ENCODE results near the gene TTC38.

TTC38 gene

DNA sequence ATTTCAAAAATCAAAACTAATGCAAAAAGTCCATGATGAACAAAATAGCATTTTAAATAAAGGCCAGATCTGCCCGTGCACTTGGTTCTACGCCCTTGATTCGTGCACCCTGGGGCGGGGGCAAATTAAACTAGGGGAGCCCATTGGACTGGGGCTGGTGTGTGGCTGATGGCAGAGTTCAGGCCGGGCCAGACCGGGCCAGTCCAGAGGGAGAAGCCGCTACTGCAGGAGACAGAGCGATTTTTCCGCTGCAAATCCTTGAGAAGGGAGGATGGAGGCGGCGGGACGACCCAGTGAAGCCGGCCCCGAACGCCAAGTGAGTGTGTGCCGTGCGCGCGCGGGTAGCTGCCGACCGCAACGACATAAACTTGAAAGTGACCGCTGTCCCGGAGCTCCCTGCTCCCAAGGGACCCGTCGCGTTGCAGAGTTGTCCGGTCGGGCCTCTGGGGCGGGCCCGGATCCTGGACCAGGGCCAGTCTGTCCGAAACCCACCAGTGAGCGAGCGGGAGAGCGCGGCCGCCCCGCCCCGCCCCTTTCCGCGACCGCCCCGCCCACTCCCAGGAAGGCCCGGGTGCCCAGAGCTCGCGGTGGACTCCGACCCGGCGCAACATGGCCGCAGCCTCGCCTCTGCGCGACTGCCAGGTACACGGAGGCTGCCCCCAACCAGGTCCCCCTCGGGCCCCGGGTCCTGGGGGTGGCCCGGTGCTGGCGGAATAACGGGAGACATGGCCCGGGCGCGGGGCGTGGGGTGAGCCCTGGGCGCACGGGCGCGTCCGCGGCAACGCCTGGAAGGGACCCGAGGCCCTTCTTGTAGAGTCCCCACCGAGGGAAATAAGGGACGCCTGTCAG is at the start of gene TTC38:
TSS of gene TTC38 (plus strand) at position 578 of the 849 bp plus-strand sequence. CDS start at position 610, 32 bp downstream.
- DNase-seq: peak; percentile 64

GRCh38 chr22:46219636-46220035 is 48.2 kb upstream of the TTC38 start:
- no peak for DNase-seq

DNA sequence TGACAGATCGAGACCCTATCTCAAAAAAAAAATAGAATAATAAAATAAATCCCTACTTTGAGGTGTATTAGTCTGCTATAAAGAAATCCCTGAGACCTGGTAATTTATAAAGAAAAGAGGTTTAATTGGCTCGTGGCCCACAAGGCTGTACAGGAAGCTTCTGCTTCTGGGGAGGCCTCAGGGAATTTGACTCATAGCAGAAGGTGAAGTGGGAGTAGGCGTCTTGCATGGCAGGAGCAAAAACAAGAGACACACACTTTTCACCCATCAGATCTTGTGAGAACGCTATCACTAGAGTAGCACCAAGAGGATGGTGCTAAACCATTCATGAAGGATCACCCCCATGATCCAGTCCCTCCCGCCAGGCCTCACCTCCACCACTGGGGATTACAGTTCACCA is 46.9 kb upstream of the TTC38 start:
- no peak for DNase-seq

DNA sequence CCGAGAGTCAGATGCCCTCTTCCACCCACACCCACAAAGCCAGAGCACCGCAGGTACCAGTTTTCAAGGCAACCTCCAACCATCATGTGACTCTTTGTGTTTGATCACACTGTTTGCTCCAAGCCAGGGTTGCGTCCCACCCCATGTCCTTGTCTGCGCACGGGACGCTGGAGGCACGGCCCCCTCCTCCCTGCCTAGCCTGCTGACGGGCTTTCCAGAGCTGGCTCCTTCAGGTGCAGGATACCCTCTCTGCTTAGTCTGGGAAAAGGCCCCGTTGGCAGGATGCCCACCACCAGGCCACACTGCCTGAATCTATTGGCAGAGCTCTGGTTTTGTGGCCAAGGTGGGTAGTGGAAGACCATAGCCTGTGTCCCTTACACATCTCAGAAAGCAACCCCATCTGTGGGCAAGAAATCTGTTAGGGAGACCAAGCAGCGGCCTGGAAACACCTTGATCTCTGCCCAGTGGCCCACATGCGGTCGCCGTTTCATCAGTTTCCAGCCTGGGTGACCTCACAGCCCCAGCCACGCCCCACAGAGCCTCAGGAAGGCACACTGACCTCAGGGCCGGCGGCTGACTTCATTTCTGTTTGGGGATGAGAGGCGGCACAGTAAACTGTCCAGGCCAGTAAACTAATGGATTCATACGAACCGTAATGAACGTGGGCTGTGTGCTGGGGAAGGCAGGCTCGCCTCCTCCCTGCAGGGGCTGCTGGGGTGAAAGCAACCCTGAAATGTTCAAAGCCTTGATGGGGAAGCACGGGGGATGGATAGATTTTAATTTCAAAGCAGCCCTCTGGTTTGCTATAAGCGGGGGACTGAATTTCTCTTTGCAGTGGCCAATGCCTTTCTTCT is 43.5 kb upstream of the TTC38 start:
- no peak for DNase-seq

DNA sequence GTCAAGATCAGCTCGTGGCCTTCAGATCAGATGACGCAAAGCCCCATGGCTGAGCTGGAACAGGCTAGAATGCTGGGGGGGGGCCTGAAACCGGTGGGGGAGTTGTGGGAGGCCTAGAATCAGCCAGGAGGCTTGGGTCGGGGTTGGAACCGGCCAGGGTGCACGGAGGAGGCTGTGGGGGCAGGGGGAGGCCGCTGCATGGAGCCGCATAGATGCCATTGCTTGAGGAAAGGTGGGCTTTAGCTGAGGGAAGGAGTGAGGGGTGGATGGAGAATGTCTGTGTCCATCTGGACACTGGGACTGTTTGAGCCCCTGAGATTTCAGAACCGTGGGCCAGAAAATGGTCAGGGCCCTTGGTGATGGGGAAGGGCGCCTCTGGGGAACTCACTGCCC is 42.9 kb upstream of the TTC38 start:
- no peak for DNase-seq

DNA sequence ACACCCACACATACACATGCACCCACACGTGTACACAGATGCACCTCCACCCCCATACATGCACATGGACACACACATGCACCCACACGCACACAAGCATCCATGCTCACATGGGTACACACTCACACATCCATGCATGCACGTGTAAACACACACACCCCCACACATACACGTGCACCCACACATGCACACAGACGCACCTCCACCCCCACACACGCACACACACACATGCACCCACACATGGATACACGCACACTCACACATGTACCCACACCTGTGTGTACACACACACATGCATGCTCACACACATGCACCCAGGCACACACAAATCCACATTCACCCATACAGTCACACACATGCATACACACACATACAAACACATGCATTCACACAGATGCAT is 42.2 kb upstream of the TTC38 start:
- no peak for DNase-seq

- no peak for DNase-seq
These were observed 41.2 kb upstream of the TTC38 start for GRCh38 chr22:46226577-46226976.

- DNase-seq: no peak
These were observed 38.1 kb upstream of the TTC38 start for GRCh38 chr22:46229701-46230100.

- DNase-seq: no peak
These were observed 37.4 kb upstream of the TTC38 start for GRCh38 chr22:46230262-46230901.

GRCh38 chr22:46233231-46233630 is 34.6 kb upstream of the TTC38 start:
- DNase-seq: no peak

- no peak for DNase-seq
These were observed 32.8 kb upstream of the TTC38 start for GRCh38 chr22:46234969-46235368.

DNA sequence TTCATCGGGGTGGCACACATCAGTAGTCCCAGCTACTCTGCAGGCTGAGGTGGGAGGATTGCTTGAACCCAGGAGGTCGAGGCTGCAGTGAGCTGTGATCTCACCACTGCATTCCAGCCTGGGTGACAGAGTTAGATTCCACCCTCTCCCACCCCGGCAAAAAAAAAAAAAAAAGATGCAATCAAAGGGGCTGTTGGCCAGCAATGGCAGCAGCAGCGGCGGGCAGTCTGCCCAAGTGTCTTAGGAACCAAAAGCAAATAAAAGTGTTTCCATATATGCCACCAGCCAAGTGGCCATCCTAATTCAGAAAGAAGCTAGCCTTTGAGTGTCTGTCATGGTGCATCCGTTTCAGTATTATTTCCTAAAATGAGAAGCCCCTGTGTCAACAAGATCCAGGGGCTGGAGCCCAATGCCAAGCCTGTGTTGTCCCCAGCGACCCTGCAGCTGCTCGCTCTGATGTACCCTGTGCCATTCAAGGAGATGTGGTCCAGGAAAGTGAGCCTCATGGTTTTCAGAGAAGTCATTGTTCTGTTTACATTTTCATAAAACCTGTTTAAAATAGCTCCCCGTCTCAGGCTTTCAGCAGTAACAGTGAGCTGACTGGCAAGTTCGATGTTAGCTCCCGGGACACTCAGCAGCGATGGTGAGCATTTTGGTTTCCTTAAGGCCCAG is 30.2 kb upstream of the TTC38 start:
- DNase-seq: no peak

DNA sequence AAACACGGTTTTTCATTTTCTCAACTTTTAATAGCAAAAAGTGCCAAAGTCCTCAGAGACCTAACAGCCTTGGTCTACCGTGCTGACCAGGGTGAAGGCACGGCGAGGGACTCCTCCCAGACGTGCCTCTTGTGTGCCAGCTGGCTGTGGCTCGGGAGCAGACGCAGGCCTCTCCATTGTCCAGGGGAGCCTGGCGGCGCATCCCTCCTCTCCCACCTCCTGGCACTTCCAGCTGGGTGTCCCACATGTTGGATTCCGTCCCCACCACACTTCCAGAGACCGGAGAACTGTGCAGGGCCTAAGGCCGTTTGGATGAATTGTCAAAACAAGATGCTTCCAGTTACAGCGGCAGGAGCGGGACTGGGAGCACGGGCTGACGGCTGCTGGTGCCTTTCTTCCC is 29.3 kb upstream of the TTC38 start:
- DNase-seq: no peak

GRCh38 chr22:46239261-46240048 is 28.4 kb upstream of the TTC38 start:
- DNase-seq: no peak

GRCh38 chr22:46240073-46240472 is 27.7 kb upstream of the TTC38 start:
- no peak for DNase-seq

DNA sequence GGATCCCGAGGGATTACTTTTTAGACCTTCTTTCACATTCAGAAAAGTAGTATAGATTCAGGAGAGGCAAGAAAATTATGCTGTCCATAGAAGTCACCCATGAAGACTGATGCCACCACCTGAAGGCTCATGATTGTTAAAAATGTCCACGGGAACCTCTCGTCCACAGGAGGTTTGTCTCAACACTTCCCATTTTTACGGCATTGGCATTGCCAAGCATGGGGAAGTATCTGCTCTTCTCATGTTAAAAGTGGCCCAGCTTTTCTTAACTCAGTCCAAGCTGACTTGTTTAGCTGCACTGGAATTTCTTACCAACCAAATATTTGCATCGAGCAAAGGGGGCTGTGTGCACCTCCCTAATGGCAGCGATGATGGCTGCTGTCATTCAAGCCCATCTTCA is 27.3 kb upstream of the TTC38 start:
- no peak for DNase-seq

- no peak for DNase-seq
These were observed 26.9 kb upstream of the TTC38 start for GRCh38 chr22:46240907-46241306.

GRCh38 chr22:46241396-46242007 is 26.3 kb upstream of the TTC38 start:
- DNase-seq: no peak

- no peak for DNase-seq
These were observed 25.7 kb upstream of the TTC38 start for GRCh38 chr22:46242076-46242475.

- DNase-seq: no peak
These were observed 23.0 kb upstream of the TTC38 start for GRCh38 chr22:46244771-46245170.

DNA sequence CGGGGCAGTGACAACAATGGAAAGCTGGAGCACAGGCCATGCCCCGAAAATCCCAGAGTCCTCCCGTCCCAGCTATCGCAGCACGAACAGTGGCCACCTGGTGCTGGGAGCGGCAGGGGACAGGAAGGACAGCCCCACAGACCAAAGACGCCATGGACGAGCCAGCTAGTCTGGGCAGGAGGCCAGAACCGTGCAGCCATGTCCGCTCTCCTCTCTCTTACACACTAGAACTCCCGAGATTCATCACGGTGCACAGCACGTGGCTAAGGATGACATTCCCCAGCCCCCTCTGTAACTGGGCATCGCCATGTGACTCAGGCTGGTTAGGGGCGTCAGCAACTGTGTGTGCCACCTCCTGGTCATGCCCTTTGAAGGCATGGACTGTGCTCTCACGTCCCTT is 22.3 kb upstream of the TTC38 start:
- no peak for DNase-seq

- no peak for DNase-seq
These were observed 21.6 kb upstream of the TTC38 start for GRCh38 chr22:46246178-46246577.

All from stimulated activated CD8-positive, alpha-beta memory T cell treated with anti-CD3 and anti-CD28 coated beads, Interleukin-4, amount 100 ng/mL, for 48 hours (primary cell).